Glutamatergic neuron (in vitro differentiated cells): ENCODE measurements around the gene TRAPPC8. TPM values are rescaled to one million over a fixed set of nuclear protein-coding genes. Genes with fewer than 3 reads are reported as not detected.

Experiments used
- DNase-seq: peaks from one replicate; pipeline ENCODE4 v3.0.0; 2022
- H3K27ac Mint-ChIP-seq: one replicate; pipeline ENCODE4 v1.8.0; 2020; ENCODE audit warnings: mild to moderate bottlenecking, mixed read lengths, inconsistent platforms; ENCODE audit not compliant: unreplicated experiment
- H3K27me3 Mint-ChIP-seq: one replicate; pipeline ENCODE4 v1.8.0; 2020; ENCODE audit warnings: mild to moderate bottlenecking, moderate library complexity, mixed read lengths, inconsistent platforms; ENCODE audit not compliant: unreplicated experiment
- H3K36me3 Mint-ChIP-seq: one replicate; pipeline ENCODE4 v1.8.0; 2020; ENCODE audit warnings: mild to moderate bottlenecking, mixed read lengths, inconsistent platforms; ENCODE audit not compliant: unreplicated experiment
- H3K4me1 Mint-ChIP-seq: one replicate; pipeline ENCODE4 v1.8.0; 2020; ENCODE audit warnings: mild to moderate bottlenecking, low read depth, mixed read lengths, inconsistent platforms; ENCODE audit not compliant: unreplicated experiment
- H3K4me3 Mint-ChIP-seq: one replicate; pipeline ENCODE4 v1.8.0; 2020; ENCODE audit warnings: mild to moderate bottlenecking, mixed read lengths, inconsistent platforms; ENCODE audit not compliant: unreplicated experiment
- H3K9me3 Mint-ChIP-seq: one replicate; pipeline ENCODE4 v1.8.0; 2020; ENCODE audit warnings: mild to moderate bottlenecking, moderate library complexity, mixed read lengths, inconsistent platforms; ENCODE audit not compliant: unreplicated experiment
- CTCF ChIP-seq: fragments of 200-600 bp; sonication (generic); IDR thresholded peaks from one replicate; pipeline ENCODE4 v1.5.0; 2021; ENCODE audit not compliant: partially characterized antibody, unreplicated experiment
- total RNA-seq: library from RNA; stranded (reverse); fragmentation: NEBNext Ultra II Directional; extraction: Animal tissue kit (Norgen Biotek cat#: 25700); gene quantifications from one replicate; pipeline ENCODE4 v1.2.1, GENCODE V29; 2021; ENCODE audit not compliant: unreplicated experiment

TRAPPC8 gene
- total RNA-seq, 1 donor from 2014 or later, result 41.0 TPM

- H3K4me1 Mint-ChIP-seq, result peaks cover 6% of the 10 kb centered on the region
- peaks cover 2% of the 10 kb centered on the region for H3K9me3 Mint-ChIP-seq
- no peak for DNase-seq
- H3K27me3 Mint-ChIP-seq, result no peaks in the 10 kb centered on the region
- no peaks in the 10 kb centered on the region for H3K36me3 Mint-ChIP-seq
- no peak for TF ChIP-seq CTCF
- no peak overlapping the region for H3K27ac Mint-ChIP-seq
- H3K4me3 Mint-ChIP-seq, result no peak overlapping the region
Observed at GRCh38 chr18:31791817-31792579, 150.9 kb downstream of the TRAPPC8 start.

GRCh38 chr18:31789409-31789808, 153.5 kb downstream of the TRAPPC8 start:
- Mint-ChIP-seq H3K36me3 (no peaks in the 10 kb centered on the region), H3K9me3 (peaks cover 4% of the 10 kb centered on the region), H3K4me1 (peaks cover 6% of the 10 kb centered on the region), H3K27me3 (no peaks in the 10 kb centered on the region), H3K4me3 (no peak overlapping the region), H3K27ac (no peak overlapping the region)
- TF ChIP-seq CTCF, result no peak
- no peak for DNase-seq

GRCh38 chr18:31783059-31783458, 159.9 kb downstream of the TRAPPC8 start:
- no peak for TF ChIP-seq CTCF
- Mint-ChIP-seq H3K4me1 (no peaks in the 10 kb centered on the region), H3K9me3 (peaks cover 7% of the 10 kb centered on the region), H3K4me3 (no peak overlapping the region), H3K36me3 (peaks cover 16% of the 10 kb centered on the region), H3K27ac (no peak overlapping the region), H3K27me3 (no peaks in the 10 kb centered on the region)
- no peak for DNase-seq

Other genes with a start within 250 kb of the TRAPPC8 start
- not detected for gene SLC25A52, start 182.2 kb downstream of the TRAPPC8 start, total RNA-seq
- gene RNF125, start 75.7 kb upstream of the TRAPPC8 start, total RNA-seq, result 1.5 TPM
- 24.6 TPM for gene RNF138, start 148.7 kb upstream of the TRAPPC8 start, total RNA-seq
- not detected for gene MEP1B, start 246.9 kb upstream of the TRAPPC8 start, total RNA-seq